A549 (cell line): ENCODE data around the gene PRRG2. TPM values are rescaled to one million over a fixed set of nuclear protein-coding genes. Genes with fewer than 3 reads are reported as not detected.

ENCODE experiments used
- ATAC-seq, 2 experiments: fragments of 200-7000 bp in 1 of 2; fragments of >200 bp in 1 of 2; cut with Nextera tagmentation in 1 of 2; cut with Tn5 transposase in 1 of 2; 3 replicates each; pipeline versions ENCODE4 v1.8.0 to v1.9.1; 2018 to 2020; ENCODE audit warnings: mild to moderate bottlenecking in 1 of 2, moderate library complexity in 1 of 2
- CTCF ChIA-PET: fragments of 300-600 bp; sonication (Branson Sonifier 250); formaldehyde crosslinking; extraction: SDS; loops from one replicate; lab custom pipeline; 2021; ENCODE audit warnings: antibody characterized with exemption, inconsistent platforms; lab: Yijun Ruan, JAX
- POLR2A ChIA-PET: fragments of 350-600 bp; formaldehyde crosslinking; extraction: SDS; loops from one replicate; lab custom pipeline; 2021; ENCODE audit warnings: antibody characterized with exemption, inconsistent platforms; lab: Yijun Ruan, JAX
- DNase-seq, 2 experiments: peaks; one replicate each; pipeline versions ENCODE4 v3.0.0 to v3.0.0-alpha.2; 2011 to 2016; ENCODE audit warnings: low read depth in 1 of 2, low spot score in 1 of 2
- FAIRE-seq: peaks from 2 replicates; lab custom pipeline; 2011; peaks lifted over from hg19 to GRCh38; lab: Jason Lieb, UNC
- H3K27ac ChIP-seq, 2 experiments: fragments of >200 bp; sonication (Bioruptor Twin); formaldehyde crosslinking; 3 replicates each; pipeline ENCODE4 v1.5.1; 2016 to 2017
- H3K4me1 ChIP-seq: fragments of >200 bp; sonication (Bioruptor Twin); formaldehyde crosslinking; 3 replicates; pipeline ENCODE4 v1.6.1; 2016
- H3K4me2 ChIP-seq: fragments of >200 bp; sonication (Bioruptor Twin); formaldehyde crosslinking; 3 replicates; pipeline ENCODE4 v1.6.1; 2016
- H3K4me3 ChIP-seq: fragments of >200 bp; sonication (Bioruptor Twin); formaldehyde crosslinking; 3 replicates; pipeline ENCODE4 v1.5.1; 2016
- H3K9me3 ChIP-seq: fragments of >200 bp; sonication (Bioruptor Twin); formaldehyde crosslinking; 3 replicates; pipeline ENCODE4 v1.6.1; 2016
- ATOH8 ChIP-seq: fragments of 250-450 bp; sonication (Bioruptor Pico); IDR thresholded peaks from 2 replicates; pipeline ENCODE4 v1.5.0; 2020; ENCODE audit warnings: low read depth, mild to moderate bottlenecking, moderate library complexity
- CTCF ChIP-seq: fragments of >200 bp; sonication (Bioruptor Twin); formaldehyde crosslinking; IDR thresholded peaks from 3 replicates; pipeline ENCODE4 v1.5.1; 2016
- EHMT2 ChIP-seq: fragments of 200-600 bp; sonication (generic); IDR thresholded peaks from 2 replicates; pipeline ENCODE4 v1.6.1; 2016; ENCODE audit warnings: antibody characterized with exemption, low read depth, mild to moderate bottlenecking, moderate library complexity
- JUN ChIP-seq, 2 experiments: fragments of >200 bp; sonication (Bioruptor Twin); formaldehyde crosslinking; IDR thresholded peaks; 2 replicates in 1 of 2; 3 replicates in 1 of 2; pipeline ENCODE4 v1.6.1; 2016 to 2017
- JUNB ChIP-seq: fragments of >200 bp; sonication (Bioruptor Twin); formaldehyde crosslinking; IDR thresholded peaks from 2 replicates; pipeline ENCODE4 v1.6.1; 2016
- MAX ChIP-seq: IDR thresholded peaks from 2 replicates; pipeline ENCODE4 v1.6.1; 2012
- NFE2L2 ChIP-seq: fragments of 150-350 bp; conservative IDR thresholded peaks from 2 replicates; pipeline ENCODE4 v1.6.1; 2014; ENCODE audit warnings: low read length
- PBX3 ChIP-seq: IDR thresholded peaks from 2 replicates; pipeline ENCODE4 v1.6.1; 2012
- PHF8 ChIP-seq: fragments of 200-600 bp; sonication (generic); IDR thresholded peaks from 2 replicates; pipeline ENCODE4 v1.6.1; 2016; ENCODE audit warnings: low read depth, mild to moderate bottlenecking, antibody characterized with exemption, moderate library complexity, borderline replicate concordance
- POLR2A ChIP-seq: IDR thresholded peaks from 2 replicates; pipeline ENCODE4 v1.6.1; 2012; ENCODE audit warnings: mild to moderate bottlenecking, low read length
- POLR2AphosphoS2 ChIP-seq: conservative IDR thresholded peaks from 2 replicates; pipeline ENCODE4 v1.6.1; 2012; ENCODE audit warnings: low read length, improper control_type of control experiment, inconsistent platforms
- RARB ChIP-seq: fragments of 250-450 bp; sonication (Bioruptor Pico); IDR thresholded peaks from 2 replicates; pipeline ENCODE4 v1.8.0; 2021; ENCODE audit warnings: mild to moderate bottlenecking, moderate library complexity
- RFX5 ChIP-seq: fragments of 450-650 bp; IDR thresholded peaks from 2 replicates; pipeline ENCODE4 v1.7.1; 2014; ENCODE audit warnings: antibody characterized with exemption, mild to moderate bottlenecking, moderate library complexity
- SREBF2 ChIP-seq: fragments of 450-650 bp; IDR thresholded peaks from 2 replicates; pipeline ENCODE4 v1.6.1; 2014; ENCODE audit warnings: mild to moderate bottlenecking, moderate library complexity
- TFCP2L1 ChIP-seq: fragments of 250-450 bp; sonication (Bioruptor Pico); IDR thresholded peaks from 2 replicates; pipeline ENCODE4 v1.5.0; 2021; ENCODE audit warnings: mild to moderate bottlenecking
- TP53 ChIP-seq: fragments of 250-450 bp; sonication (Bioruptor Pico); IDR thresholded peaks from 2 replicates; pipeline ENCODE4 v1.5.0; 2021; ENCODE audit warnings: mild to moderate bottlenecking, moderate library complexity
- ZC3H11A ChIP-seq: fragments of 450-650 bp; IDR thresholded peaks from 2 replicates; pipeline ENCODE4 v1.6.1; 2014; ENCODE audit warnings: antibody characterized with exemption, mild to moderate bottlenecking
- ZFP36 ChIP-seq: fragments of 450-650 bp; IDR thresholded peaks from 2 replicates; pipeline ENCODE4 v1.6.1; 2014; ENCODE audit warnings: borderline replicate concordance; ENCODE audit not compliant: partially characterized antibody
- ZNF302 ChIP-seq: fragments of 250-450 bp; sonication (Bioruptor Pico); IDR thresholded peaks from 2 replicates; pipeline ENCODE4 v1.9.0; 2021; ENCODE audit warnings: inconsistent platforms, mild to moderate bottlenecking, moderate library complexity
- ZSCAN20 ChIP-seq: fragments of 250-450 bp; sonication (Bioruptor Pico); IDR thresholded peaks from 2 replicates; pipeline ENCODE4 v1.8.0; 2022; ENCODE audit warnings: mild to moderate bottlenecking, moderate library complexity
- WGBS: methylation state at CpG from one replicate; pipeline ENCODE4 v1.1.6; 2017; ENCODE audit errors: missing lambda C conversion rate; 5-methylcytosine and 5-hydroxymethylcytosine counted together
- polyA plus RNA-seq, 4 experiments: library from polyadenylated mRNA; depleted of rRNA in 3 of 4; stranded (reverse); fragments of >200 nt; fragmentation: RNase III in 1 of 4; extraction: RNeasy Plus Mini Kit Qiagen cat#74134 plus additional on column Dnase treatment in 1 of 4; gene quantifications; 2 replicates in 3 of 4; 3 replicates in 1 of 4; pipeline ENCODE4 v1.2.3, GENCODE V29; 2011 to 2017

The PRRG2 gene
- polyA plus RNA-seq, 2 of the 4 experiments (the other 2 are of a cell fraction): 0.53 to 1.0 TPM

GRCh38 chr19:49637821-49638738 lies 57.0 kb downstream of the PRRG2 start (continued):
- TF ChIP-seq NFE2L2 (no peak), ZNF302 (CRISPR knock-in tag) (no peak), EHMT2 (no peak), POLR2A (no peak), TP53 (CRISPR knock-in tag) (no peak), POLR2AphosphoS2 (no peak), JUN (IDR thresholded peaks at IDR 0.05) (peak; percentile 1 to 47; a peak in 2 of 5 replicates), PBX3 (no peak), ATOH8 (no peak), ZFP36 (peak; percentile 42)

DNA sequence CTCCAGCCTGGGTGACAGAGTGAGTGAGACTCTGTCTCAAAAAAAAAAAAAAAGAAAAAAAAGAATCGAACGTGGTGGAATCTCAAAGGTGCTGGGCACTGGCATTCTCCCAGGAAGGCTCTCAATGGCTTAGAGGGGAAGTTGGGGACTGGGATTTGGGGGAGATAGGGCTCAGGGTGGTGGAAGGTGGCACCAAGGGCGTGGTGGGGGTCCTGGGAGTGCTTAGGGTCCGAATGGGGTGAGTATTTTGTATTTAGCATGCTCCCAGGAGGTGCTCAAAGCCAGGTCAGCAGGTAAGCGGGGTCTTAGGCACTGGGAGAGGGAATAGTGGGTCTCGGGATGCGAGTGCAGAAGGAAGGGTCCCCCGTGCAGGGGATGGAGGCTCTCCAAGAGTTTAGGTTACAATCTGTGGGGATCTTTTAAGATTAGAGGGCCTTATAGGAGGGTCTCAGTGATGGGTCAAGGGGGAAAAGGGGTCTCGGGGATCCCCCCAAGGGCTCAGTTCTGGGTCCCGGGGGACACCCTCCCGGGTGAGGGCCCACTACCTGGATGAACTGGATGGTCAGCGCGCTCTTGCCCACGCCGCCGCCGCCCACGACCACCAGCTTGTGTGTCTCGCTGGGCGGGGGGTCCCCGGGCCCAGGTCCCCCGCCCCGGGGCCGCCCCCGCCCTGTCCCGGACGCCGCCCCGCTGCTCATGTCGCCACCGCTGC lies 58.4 kb downstream of the PRRG2 start:
- ATAC-seq (no peak), DNase-seq (no peak), FAIRE-seq (no peak)
- TF ChIP-seq TFCP2L1 (CRISPR knock-in tag) (peak; percentile 33; the same call in 1 of the 2 replicates), ZC3H11A (no peak), JUNB (no peak), SREBF2 (no peak), CTCF (no peak), ZSCAN20 (CRISPR knock-in tag) (no peak), POLR2A (peak; percentile 22), MAX (0 out of 2 replicates have a peak, but pooled peaks have one; percentile 6), PHF8 (peak; percentile 27; the same call in 1 of the 2 replicates), RFX5 (no peak), RARB (CRISPR knock-in tag) (no peak)
- no peaks in the 10 kb centered on the region for H3K9me3 ChIP-seq
- H3K4me3 ChIP-seq: peak overlapping the region; percentile 72
- CTCF ChIA-PET: interaction anchor here (0.7 to 12.4 kb wide), 12 partner anchors 14 to 93 kb away, joined by 3 to 134 read pairs (median 4); partner anchors contain the start of genes BCL2L12, IRF3 and PRMT1
- 3% methylated on average over 18 of the region's 31 CpGs for WGBS
- POLR2A ChIA-PET: interaction anchor here (0.5 to 3.9 kb wide), 18 partner anchors 8 to 237 kb away, joined by 3 to 48 read pairs (median 7); partner anchors contain the start of genes AKT1S1, ALDH16A1, BCL2L12 and IRF3
- H3K4me2 ChIP-seq: peak overlapping the region; percentile 97
- peaks cover 37% of the 10 kb centered on the region for H3K4me1 ChIP-seq
- peak overlapping the region; percentile 93 to 94 for H3K27ac ChIP-seq
